HAP-1 (cell line): ENCODE results near the gene AP3B2.

Source experiments
- DNase-seq, 2 experiments: peaks; one replicate each; pipeline ENCODE4 v3.0.0-alpha.2; 2016 to 2020; ENCODE audit warnings: low spot score in 2 of 2
- H3K27me3 ChIP-seq: fragments of 250-450 bp; sonication (Bioruptor Pico); 2 replicates; pipeline ENCODE4 v1.5.1; 2020; ENCODE audit warnings: low read depth, mild to moderate bottlenecking, moderate library complexity
- H3K36me3 ChIP-seq: fragments of 250-450 bp; sonication (Bioruptor Pico); replicated peaks from 2 replicates; pipeline ENCODE4 v1.5.1; 2020; ENCODE audit warnings: mild to moderate bottlenecking
- H3K4me1 ChIP-seq: fragments of 250-450 bp; sonication (Bioruptor Pico); 2 replicates; pipeline ENCODE4 v1.5.1; 2020; ENCODE audit warnings: mild to moderate bottlenecking
- H3K4me3 ChIP-seq: fragments of 250-450 bp; sonication (Bioruptor Pico); 2 replicates; pipeline ENCODE4 v1.5.1; 2020; ENCODE audit warnings: mild to moderate bottlenecking, moderate library complexity
- H3K9me3 ChIP-seq: fragments of 250-450 bp; sonication (Bioruptor Pico); 2 replicates; pipeline ENCODE4 v1.5.1; 2020; ENCODE audit warnings: mild to moderate bottlenecking, moderate library complexity
- in situ Hi-C: fragments of 300-500 bp; cut with MboI; formaldehyde crosslinking; loops from 3 replicates; pipeline ENCODE4 v1.14.3; 2020; ENCODE audit warnings: low sequenced_read_pairs, inconsistent platforms, mixed read lengths

AP3B2 gene

GRCh38 chr15:82709421-82710207 lies at the start of gene AP3B2:
TSS of gene AP3B2 (minus strand) at chr15:82709875. CDS start at chr15:82709706, 169 bp downstream.
- in situ Hi-C loops, result no loop called here
- H3K4me3 ChIP-seq, result peak within 1 kb of the TSS; percentile 70
- peak; percentile 84 to 92 for DNase-seq
- H3K9me3 ChIP-seq, result no peaks in the 10 kb centered on the region
- H3K4me1 ChIP-seq, result peaks cover 11% of the 10 kb centered on the region
- peaks cover 5% of the 10 kb centered on the region for H3K27me3 ChIP-seq
- H3K36me3 ChIP-seq, result no peaks in the 10 kb centered on the region

GRCh38 chr15:82751308-82751707 lies 41.6 kb upstream of the AP3B2 start:
- Histone ChIP-seq H3K4me3 (peak overlapping the region; percentile 70), H3K36me3 (peaks cover 42% of the 10 kb centered on the region), H3K9me3 (no peaks in the 10 kb centered on the region), H3K27me3 (no peaks in the 10 kb centered on the region), H3K4me1 (peaks cover 14% of the 10 kb centered on the region)
- no peak for DNase-seq
- in situ Hi-C loops, result no loop called here

GRCh38 chr15:82750831-82751180 lies 41.1 kb upstream of the AP3B2 start:
- H3K9me3 ChIP-seq, result no peaks in the 10 kb centered on the region
- H3K36me3 ChIP-seq, result peaks cover 37% of the 10 kb centered on the region
- no peaks in the 10 kb centered on the region for H3K27me3 ChIP-seq
- peak in 1 of 2 experiments; percentile 30 for DNase-seq
- peaks cover 14% of the 10 kb centered on the region for H3K4me1 ChIP-seq
- H3K4me3 ChIP-seq, result peak overlapping the region; percentile 70
- in situ Hi-C loops, result no loop called here

DNA sequence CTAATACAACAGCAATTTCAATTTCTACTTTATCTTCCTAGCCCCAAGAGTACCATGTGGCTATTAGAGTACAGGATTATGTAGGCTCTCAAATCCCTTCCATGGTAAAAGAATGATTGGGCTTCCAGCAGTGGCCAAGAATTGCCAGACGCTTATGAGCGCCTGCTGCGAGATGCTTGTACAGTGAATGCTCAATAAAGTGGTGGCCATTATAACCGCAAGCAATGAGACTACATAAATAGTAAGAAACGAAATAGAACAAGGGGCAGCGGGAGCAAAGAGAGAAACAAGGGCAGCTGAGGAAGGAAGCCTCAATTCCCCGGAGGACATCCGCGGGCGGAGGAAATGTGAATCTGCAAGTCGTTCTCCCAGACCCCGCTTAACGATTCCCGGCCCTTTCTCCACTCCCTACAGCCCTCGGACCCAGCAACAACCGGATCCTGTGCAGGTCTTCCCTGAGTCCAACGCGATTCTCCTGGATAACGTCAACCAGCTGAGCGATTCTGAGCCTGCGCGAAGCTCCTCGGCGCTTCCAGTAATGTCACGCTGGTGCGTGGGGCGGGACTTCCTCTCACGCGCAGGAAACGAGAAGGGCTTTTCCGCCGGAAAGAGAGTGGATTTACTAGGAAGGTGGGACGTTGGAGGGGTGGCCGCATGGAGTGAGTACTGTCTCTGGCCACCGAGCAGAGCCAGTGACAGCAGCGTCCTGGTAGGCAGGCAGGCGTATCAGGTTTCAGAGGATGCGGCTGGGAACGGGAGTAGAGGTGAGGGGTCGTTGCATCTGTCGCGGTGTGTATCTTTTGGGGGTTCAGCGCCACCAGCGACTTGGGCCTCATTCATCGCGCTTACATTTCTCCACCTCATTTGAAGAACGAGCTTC lies 40.5 kb upstream of the AP3B2 start:
- in situ Hi-C loops, result no loop called here
- Histone ChIP-seq H3K4me3 (peak overlapping the region; percentile 70), H3K27me3 (no peaks in the 10 kb centered on the region), H3K9me3 (no peaks in the 10 kb centered on the region), H3K4me1 (peaks cover 14% of the 10 kb centered on the region), H3K36me3 (peaks cover 31% of the 10 kb centered on the region)
- peak; percentile 99 to 100 for DNase-seq

DNA sequence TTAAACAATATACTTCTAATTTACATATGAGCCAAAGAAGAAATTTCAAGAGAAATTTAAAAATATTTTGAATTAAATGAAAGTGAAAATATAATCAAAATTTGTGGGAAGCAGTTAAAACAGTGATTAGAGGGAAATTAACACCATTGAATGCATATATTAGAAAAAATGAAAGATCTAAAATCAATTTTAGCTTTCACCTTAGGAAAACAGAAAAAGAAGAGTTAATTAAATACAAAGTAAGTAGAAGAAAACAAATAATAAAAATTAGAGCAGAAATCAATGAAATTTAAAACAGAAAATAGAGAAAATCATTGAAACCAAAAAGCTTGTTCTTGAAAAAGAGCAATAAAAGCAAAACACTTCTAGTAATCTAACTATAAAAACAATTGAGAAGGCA lies 38.6 kb upstream of the AP3B2 start:
- in situ Hi-C loops, result no loop called here
- no peak for DNase-seq
- Histone ChIP-seq H3K36me3 (peaks cover 12% of the 10 kb centered on the region), H3K4me1 (peaks cover 14% of the 10 kb centered on the region), H3K27me3 (no peaks in the 10 kb centered on the region), H3K4me3 (no peak overlapping the region), H3K9me3 (no peaks in the 10 kb centered on the region)

DNA sequence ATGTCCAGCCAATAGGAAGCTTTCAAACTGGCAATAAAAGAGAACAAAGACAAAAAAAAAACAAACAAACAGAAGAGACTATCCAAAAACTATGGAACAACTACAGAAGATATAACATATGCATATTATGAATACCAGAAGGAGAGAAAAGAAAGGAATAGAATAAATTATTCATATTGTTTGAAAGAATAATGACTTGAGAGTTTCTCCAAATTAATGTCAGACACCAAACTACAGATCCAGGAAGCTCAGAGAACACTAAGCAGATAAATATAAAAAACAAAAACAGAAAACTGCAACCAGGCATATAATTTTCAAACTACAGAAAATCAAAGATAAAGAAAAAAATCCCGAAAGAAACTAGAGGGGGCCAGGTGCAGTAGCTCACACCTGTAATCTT lies 34.1 kb upstream of the AP3B2 start:
- Histone ChIP-seq H3K4me1 (no peaks in the 10 kb centered on the region), H3K9me3 (no peaks in the 10 kb centered on the region), H3K4me3 (no peak overlapping the region), H3K36me3 (no peaks in the 10 kb centered on the region), H3K27me3 (no peaks in the 10 kb centered on the region)
- DNase-seq, result no peak
- in situ Hi-C loops, result no loop called here

DNA sequence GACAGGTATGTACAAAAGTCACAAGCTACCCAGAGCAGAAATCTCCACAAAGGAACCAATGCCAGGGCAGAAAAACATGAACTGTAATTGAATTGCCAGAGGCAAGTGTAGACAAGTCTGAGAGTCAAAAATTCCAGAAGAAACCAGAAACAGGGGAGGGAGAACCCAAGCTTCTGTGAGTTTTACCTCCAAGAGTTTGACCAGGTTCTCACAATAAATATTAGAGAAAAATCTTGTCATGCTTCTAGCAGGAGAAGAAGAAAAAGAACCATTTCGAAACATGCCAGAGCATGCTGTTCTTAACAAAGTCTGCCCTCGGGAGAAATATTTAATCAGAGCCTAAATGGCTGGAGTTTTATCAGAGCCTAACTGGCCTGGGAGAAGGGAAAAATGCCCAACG lies 32.5 kb upstream of the AP3B2 start:
- in situ Hi-C loops, result no loop called here
- peaks cover 2% of the 10 kb centered on the region; the same call in 1 of the 2 replicates for H3K36me3 ChIP-seq

GRCh38 chr15:82739086-82739485 lies 29.4 kb upstream of the AP3B2 start:
- Histone ChIP-seq H3K9me3 (no peaks in the 10 kb centered on the region), H3K4me1 (no peaks in the 10 kb centered on the region), H3K27me3 (no peaks in the 10 kb centered on the region), H3K4me3 (no peak overlapping the region), H3K36me3 (peaks cover 10% of the 10 kb centered on the region)
- DNase-seq, result no peak
- in situ Hi-C loops, result no loop called here

More for the DNA sequence above, 32.5 kb upstream of the AP3B2 start:
- no peaks in the 10 kb centered on the region for H3K4me1 ChIP-seq
- H3K27me3 ChIP-seq, result no peaks in the 10 kb centered on the region
- no peaks in the 10 kb centered on the region for H3K9me3 ChIP-seq
- no peak for DNase-seq
- H3K4me3 ChIP-seq, result no peak overlapping the region

- Histone ChIP-seq H3K4me1 (no peaks in the 10 kb centered on the region), H3K9me3 (no peaks in the 10 kb centered on the region), H3K36me3 (peaks cover 10% of the 10 kb centered on the region), H3K27me3 (no peaks in the 10 kb centered on the region), H3K4me3 (no peak overlapping the region)
- no peak for DNase-seq
- in situ Hi-C loops, result no loop called here
Measured at GRCh38 chr15:82737975-82738374, 28.3 kb upstream of the AP3B2 start.

DNA sequence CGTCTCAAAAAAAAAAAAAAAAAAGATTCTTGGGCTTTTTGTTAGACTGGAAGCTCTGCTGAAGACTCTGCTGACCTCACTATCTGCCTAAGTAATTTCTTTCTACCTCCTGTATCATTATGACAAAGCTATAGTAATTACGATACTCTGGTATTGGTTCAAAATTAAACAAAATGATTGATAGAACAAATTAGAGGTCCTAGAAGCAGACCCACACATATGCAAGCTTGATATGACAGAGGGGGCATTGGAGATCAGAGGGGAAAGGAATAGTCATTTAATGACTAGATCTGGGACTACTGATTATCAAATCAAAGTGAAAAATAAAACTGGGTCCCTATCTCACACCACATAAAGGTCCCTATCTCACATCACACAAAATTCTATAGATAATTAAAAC lies 21.9 kb upstream of the AP3B2 start:
- no peaks in the 10 kb centered on the region for H3K9me3 ChIP-seq
- no peak overlapping the region for H3K4me3 ChIP-seq
- no peaks in the 10 kb centered on the region for H3K4me1 ChIP-seq
- H3K27me3 ChIP-seq, result no peaks in the 10 kb centered on the region
- DNase-seq, result no peak
- in situ Hi-C loops, result no loop called here
- peaks cover 8% of the 10 kb centered on the region; the same call in 1 of the 2 replicates for H3K36me3 ChIP-seq

DNA sequence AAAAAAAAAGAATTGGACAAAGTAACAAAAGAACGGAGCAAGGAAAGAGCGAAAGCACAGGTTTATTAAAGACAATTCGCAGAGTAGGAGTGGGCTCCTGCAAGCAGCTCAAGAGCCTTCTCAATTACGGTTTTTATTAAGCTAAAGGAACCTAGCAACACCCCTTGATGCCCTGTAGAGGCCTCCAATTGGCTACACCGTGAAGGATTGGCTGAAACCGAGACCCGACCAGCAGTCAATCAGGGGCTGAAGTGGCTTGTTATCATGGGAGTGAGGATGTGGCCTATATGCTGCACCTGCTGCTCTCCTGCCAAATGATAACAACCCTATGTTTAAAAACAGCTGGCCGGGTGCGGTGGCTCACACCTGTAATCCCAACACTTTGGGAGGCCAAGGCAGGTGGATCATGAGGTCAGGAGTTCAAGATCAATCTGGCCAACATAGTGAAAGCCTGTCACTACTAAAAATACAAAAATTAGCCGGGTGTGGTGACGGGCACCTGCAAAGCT lies 20.4 kb upstream of the AP3B2 start:
- H3K27me3 ChIP-seq, result no peaks in the 10 kb centered on the region
- H3K9me3 ChIP-seq, result no peaks in the 10 kb centered on the region
- H3K4me1 ChIP-seq, result no peaks in the 10 kb centered on the region
- H3K4me3 ChIP-seq, result no peak overlapping the region
- DNase-seq, result no peak
- in situ Hi-C loops, result no loop called here
- peaks cover 6% of the 10 kb centered on the region; the same call in 1 of the 2 replicates for H3K36me3 ChIP-seq

GRCh38 chr15:82726816-82727215 lies 17.1 kb upstream of the AP3B2 start:
- Histone ChIP-seq H3K27me3 (peaks cover 5% of the 10 kb centered on the region; the same call in 1 of the 2 replicates), H3K9me3 (0 out of 2 replicates have a peak, but pooled peaks cover 2% of the 10 kb centered on the region), H3K36me3 (no peaks in the 10 kb centered on the region), H3K4me3 (no peak overlapping the region), H3K4me1 (no peaks in the 10 kb centered on the region)
- no peak for DNase-seq
- in situ Hi-C loops, result no loop called here

DNA sequence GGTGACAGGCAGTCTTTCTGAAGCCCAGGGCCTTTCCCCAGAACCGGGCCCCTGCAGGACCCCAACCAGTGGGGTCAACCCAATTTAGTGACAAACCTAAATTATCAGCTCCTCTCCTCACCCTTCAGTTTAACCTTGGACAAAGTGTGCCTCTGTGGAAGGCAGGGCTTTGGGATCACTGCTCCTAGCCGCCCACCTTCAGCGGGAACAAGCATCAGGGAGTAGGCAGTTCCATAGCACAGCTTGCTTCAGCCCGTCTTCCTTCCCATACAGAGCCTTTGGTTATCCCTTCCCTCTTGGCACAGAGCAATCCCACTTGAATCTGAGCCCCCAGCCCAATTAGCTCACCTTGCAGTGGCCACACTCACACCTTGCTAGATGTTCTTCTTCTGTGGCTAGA lies 5.3 kb upstream of the AP3B2 start:
- H3K4me1 ChIP-seq, result peaks cover 4% of the 10 kb centered on the region
- in situ Hi-C loops, result no loop called here
- H3K9me3 ChIP-seq, result no peaks in the 10 kb centered on the region
- peaks cover 5% of the 10 kb centered on the region; the same call in 1 of the 2 replicates for H3K27me3 ChIP-seq
- no peaks in the 10 kb centered on the region for H3K36me3 ChIP-seq
- DNase-seq, result no peak
- no peak overlapping the region for H3K4me3 ChIP-seq

GRCh38 chr15:82714016-82714415 lies 4.3 kb upstream of the AP3B2 start:
- in situ Hi-C loops, result no loop called here

More at GRCh38 chr15:82714016-82714415, 4.3 kb upstream of the AP3B2 start:
- H3K9me3 ChIP-seq, result no peaks in the 10 kb centered on the region
- no peak overlapping the region for H3K4me3 ChIP-seq
- H3K4me1 ChIP-seq, result peaks cover 6% of the 10 kb centered on the region
- H3K36me3 ChIP-seq, result no peaks in the 10 kb centered on the region
- H3K27me3 ChIP-seq, result peaks cover 5% of the 10 kb centered on the region; the same call in 1 of the 2 replicates
- DNase-seq, result no peak
